ENCODE data around the gene ATG4D.

The ATG4D gene

GRCh38 chr19:10551698-10552301 lies 8.1 kb downstream of the ATG4D start:
- no peak overlapping the region for H3K4me3 ChIP-seq (ENCODE audit: low read depth, low read length)
- DNase-seq (ENCODE audit: low read depth) = peak; percentile 46
- peak; percentile 34 for TF ChIP-seq CTCF (conservative IDR thresholded peaks at IDR 0.05; ENCODE audit: low read depth, low read length)

GRCh38 chr19:10552510-10553053 lies 8.9 kb downstream of the ATG4D start:
- DNase-seq (ENCODE audit: low read depth) = peak; percentile 37
- no peak overlapping the region for H3K4me3 ChIP-seq (ENCODE audit: low read depth, low read length)
- no peak for TF ChIP-seq CTCF (conservative IDR thresholded peaks at IDR 0.05; ENCODE audit: low read depth, low read length)

- TF ChIP-seq CTCF (conservative IDR thresholded peaks at IDR 0.05; ENCODE audit: low read depth, low read length) = no peak
- DNase-seq (ENCODE audit: low read depth) = no peak
- H3K4me3 ChIP-seq (ENCODE audit: low read depth, low read length) = no peak overlapping the region
Observed at GRCh38 chr19:10553087-10553667, 9.5 kb downstream of the ATG4D start.

GRCh38 chr19:10553943-10554381 lies 10.3 kb downstream of the ATG4D start:
- no peak for TF ChIP-seq CTCF (conservative IDR thresholded peaks at IDR 0.05; ENCODE audit: low read depth, low read length)
- no peak for DNase-seq (ENCODE audit: low read depth)
- H3K4me3 ChIP-seq (ENCODE audit: low read depth, low read length) = no peak overlapping the region

GRCh38 chr19:10554760-10555609 lies 11.3 kb downstream of the ATG4D start:
- DNase-seq (ENCODE audit: low read depth) = no peak

GRCh38 chr19:10555610-10555973 lies 11.9 kb downstream of the ATG4D start:
- no peak for DNase-seq (ENCODE audit: low read depth)
- H3K4me3 ChIP-seq (ENCODE audit: low read depth, low read length) = no peak overlapping the region
- TF ChIP-seq CTCF (conservative IDR thresholded peaks at IDR 0.05; ENCODE audit: low read depth, low read length) = no peak

More at GRCh38 chr19:10554760-10555609, 11.3 kb downstream of the ATG4D start:
- H3K4me3 ChIP-seq (ENCODE audit: low read depth, low read length) = no peak overlapping the region
- TF ChIP-seq CTCF (conservative IDR thresholded peaks at IDR 0.05; ENCODE audit: low read depth, low read length) = peak; percentile 13
